Midbrain (tissue), 1 donor: ENCODE data around the gene RPS3A.
"Not testable (repeated sequence)": the region's sequence is repeated elsewhere in the genome, so short reads cannot be mapped to it uniquely, and the experiment has no call there.

Experiments
- DNase-seq: peaks from one replicate; lab custom pipeline; 2025; lab: John Stamatoyannopoulos, UW

RPS3A gene

GRCh38 chr4:151099229-151099975 is at the start of gene RPS3A:
TSS of gene RPS3A (plus strand) at chr4:151099628. CDS start at chr4:151099653, 25 bp downstream.
- peak; percentile 97 for DNase-seq

- DNase-seq: no peak
These were observed 46.6 kb upstream of the RPS3A start for GRCh38 chr4:151052785-151053184.

- DNase-seq: no peak
These were observed 43.9 kb upstream of the RPS3A start for GRCh38 chr4:151055539-151055938.

- DNase-seq: not testable (repeated sequence)
These were observed 36.3 kb upstream of the RPS3A start for GRCh38 chr4:151063143-151063542.

GRCh38 chr4:151067316-151067970 is 32.0 kb upstream of the RPS3A start:
- no peak for DNase-seq

GRCh38 chr4:151074416-151074916 is 25.0 kb upstream of the RPS3A start:
- DNase-seq: no peak

- DNase-seq: not testable (repeated sequence)
These were observed 21.4 kb upstream of the RPS3A start for GRCh38 chr4:151077978-151078377.

GRCh38 chr4:151087467-151087866 is 12.0 kb upstream of the RPS3A start:
- no peak for DNase-seq

- DNase-seq: no peak
These were observed 8.4 kb upstream of the RPS3A start for GRCh38 chr4:151091047-151091446.

GRCh38 chr4:151092488-151092887 is 6.9 kb upstream of the RPS3A start:
- no peak for DNase-seq

GRCh38 chr4:151093203-151093602 is 6.2 kb upstream of the RPS3A start:
- no peak for DNase-seq

- no peak for DNase-seq
These were observed 5.1 kb upstream of the RPS3A start for GRCh38 chr4:151094290-151094751.

- DNase-seq: no peak
These were observed 4.3 kb upstream of the RPS3A start for GRCh38 chr4:151095142-151095541.

GRCh38 chr4:151097759-151098158 is 1.7 kb upstream of the RPS3A start:
- no peak for DNase-seq

- DNase-seq: no peak
These were observed 524 bp upstream of the RPS3A start for GRCh38 chr4:151098979-151099228.

- DNase-seq: no peak
These were observed 569 bp downstream of the RPS3A start for GRCh38 chr4:151099976-151100417.

- DNase-seq: no peak
These were observed 1.1 kb downstream of the RPS3A start for GRCh38 chr4:151100531-151100930.

GRCh38 chr4:151103758-151104157 is 4.3 kb downstream of the RPS3A start:
- no peak for DNase-seq

GRCh38 chr4:151104621-151105020 is 5.2 kb downstream of the RPS3A start:
- DNase-seq: no peak

GRCh38 chr4:151105454-151106032 is 6.1 kb downstream of the RPS3A start:
- no peak for DNase-seq

- no peak for DNase-seq
These were observed 7.6 kb downstream of the RPS3A start for GRCh38 chr4:151107063-151107462.

- DNase-seq: no peak
These were observed 10.8 kb downstream of the RPS3A start for GRCh38 chr4:151110236-151110635.

- DNase-seq: no peak
These were observed 14.9 kb downstream of the RPS3A start for GRCh38 chr4:151114338-151114737.
